Esophagus muscularis mucosa (tissue), 3 donors: Measurements from ENCODE around the gene SHE.

ENCODE experiments used
- EP300 ChIP-seq: sonication (generic); formaldehyde crosslinking; IDR thresholded peaks from one replicate; pipeline ENCODE4 v1.6.1; 2017; ENCODE audit warnings: antibody characterized with exemption
- TF ChIP-seq, protein P1 (sequence below), 3 experiments: fragments of 200-600 bp in 2 of 3; fragments of 450-650 bp in 1 of 3; sonication (generic) in 2 of 3; IDR thresholded peaks; one replicate each; pipeline ENCODE4 v1.5.1; 2017 to 2019; ENCODE audit warnings: antibody characterized with exemption in 3 of 3, mild to moderate bottlenecking in 2 of 3, moderate library complexity in 1 of 3

DNA sequence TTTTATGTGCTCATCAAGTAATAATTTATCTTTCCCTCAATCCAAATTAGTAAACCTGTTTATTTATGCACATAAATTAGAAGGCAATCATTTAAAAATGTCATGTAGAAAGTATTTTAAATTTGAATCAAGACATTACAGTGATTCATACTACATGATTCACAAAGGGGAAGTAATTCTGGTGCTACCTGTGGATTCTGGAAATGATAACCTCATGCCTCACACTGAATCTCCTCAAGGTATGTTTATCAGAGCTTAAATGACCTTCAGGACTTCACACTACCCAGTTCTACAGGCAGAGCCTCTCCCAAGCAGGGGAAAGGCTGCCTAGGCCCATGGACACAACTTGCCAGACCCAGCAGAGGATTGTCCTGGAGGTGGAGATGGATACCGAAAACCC is 25.4 kb downstream of the SHE start:
- TF ChIP-seq, protein P1, sequence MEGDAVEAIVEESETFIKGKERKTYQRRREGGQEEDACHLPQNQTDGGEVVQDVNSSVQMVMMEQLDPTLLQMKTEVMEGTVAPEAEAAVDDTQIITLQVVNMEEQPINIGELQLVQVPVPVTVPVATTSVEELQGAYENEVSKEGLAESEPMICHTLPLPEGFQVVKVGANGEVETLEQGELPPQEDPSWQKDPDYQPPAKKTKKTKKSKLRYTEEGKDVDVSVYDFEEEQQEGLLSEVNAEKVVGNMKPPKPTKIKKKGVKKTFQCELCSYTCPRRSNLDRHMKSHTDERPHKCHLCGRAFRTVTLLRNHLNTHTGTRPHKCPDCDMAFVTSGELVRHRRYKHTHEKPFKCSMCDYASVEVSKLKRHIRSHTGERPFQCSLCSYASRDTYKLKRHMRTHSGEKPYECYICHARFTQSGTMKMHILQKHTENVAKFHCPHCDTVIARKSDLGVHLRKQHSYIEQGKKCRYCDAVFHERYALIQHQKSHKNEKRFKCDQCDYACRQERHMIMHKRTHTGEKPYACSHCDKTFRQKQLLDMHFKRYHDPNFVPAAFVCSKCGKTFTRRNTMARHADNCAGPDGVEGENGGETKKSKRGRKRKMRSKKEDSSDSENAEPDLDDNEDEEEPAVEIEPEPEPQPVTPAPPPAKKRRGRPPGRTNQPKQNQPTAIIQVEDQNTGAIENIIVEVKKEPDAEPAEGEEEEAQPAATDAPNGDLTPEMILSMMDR (IDR thresholded peaks at IDR 0.05) = no peak
- no peak for TF ChIP-seq EP300
